IMR-90 (cell line): ENCODE data around the gene PCK1. TPM values are rescaled to one million over a fixed set of nuclear protein-coding genes. Genes with fewer than 3 reads are reported as not detected.

Experiments used
- ATAC-seq: fragments of 200-7000 bp; cut with Tn5 transposase; 2 replicates; pipeline ENCODE4 v1.9.1; 2020; ENCODE audit warnings: low read depth, mild to moderate bottlenecking, moderate library complexity
- BruUV-seq: library from RNA; stranded (reverse); fragments of 400-500 nt; replicated peaks from 2 replicates; lab custom pipeline; 2021; lab: Mats Ljungman, UMichigan
- CTCF ChIA-PET: fragments of 300-600 bp; formaldehyde crosslinking; extraction: SDS; loops from one replicate; lab custom pipeline; 2021; ENCODE audit warnings: antibody characterized with exemption; lab: Yijun Ruan, JAX
- POLR2A ChIA-PET: fragments of 300-600 bp; sonication (Branson Sonifier 250); formaldehyde crosslinking; loops from one replicate; lab custom pipeline; 2022; ENCODE audit warnings: antibody characterized with exemption; ENCODE audit not compliant: unreplicated experiment; lab: Charles Lee
- DNase-seq: peaks from one replicate; pipeline ENCODE4 v3.0.0; 2013
- H2AFZ ChIP-seq: replicated peaks from 2 replicates; pipeline ENCODE3; 2013; ENCODE audit warnings: low read length, mild to moderate bottlenecking; ENCODE audit not compliant: poor library complexity
- H2AK5ac ChIP-seq: 2 replicates; pipeline ENCODE4 v1.6.1; 2013; ENCODE audit warnings: low read depth, low read length, inconsistent platforms
- H2AK9ac ChIP-seq: replicated peaks from 2 replicates; pipeline ENCODE3; 2013; ENCODE audit warnings: mild to moderate bottlenecking, low read depth, low read length, moderate library complexity; ENCODE audit not compliant: poor library complexity
- H2BK120ac ChIP-seq: 2 replicates; pipeline ENCODE4 v1.6.1; 2013; ENCODE audit warnings: low read depth, low read length, inconsistent platforms
- H2BK15ac ChIP-seq: 3 replicates; pipeline ENCODE4 v1.6.1; 2013; ENCODE audit warnings: low read depth, low read length, inconsistent platforms
- H2BK20ac ChIP-seq: 2 replicates; pipeline ENCODE4 v1.6.1; 2013; ENCODE audit warnings: low read depth, mild to moderate bottlenecking, inconsistent platforms, low read length, moderate library complexity
- H2BK5ac ChIP-seq: 2 replicates; pipeline ENCODE4 v1.6.1; 2013; ENCODE audit warnings: mild to moderate bottlenecking, low read depth, low read length, inconsistent platforms; ENCODE audit not compliant: poor library complexity, severe bottlenecking
- H3K14ac ChIP-seq: replicated peaks from 2 replicates; pipeline ENCODE4 v1.6.1; 2013; ENCODE audit warnings: low read depth, low read length, inconsistent platforms
- H3K18ac ChIP-seq: 2 replicates; pipeline ENCODE4 v1.6.1; 2013; ENCODE audit warnings: low read depth, low read length, control low read depth
- H3K23ac ChIP-seq: 2 replicates; pipeline ENCODE4 v1.6.1; 2013; ENCODE audit warnings: low read depth, low read length, inconsistent platforms
- H3K27ac ChIP-seq: 2 replicates; pipeline ENCODE4 v1.5.1; 2013; ENCODE audit warnings: mild to moderate bottlenecking, control low read depth, low read length; ENCODE audit not compliant: insufficient read depth
- H3K27me3 ChIP-seq: 2 replicates; pipeline ENCODE4 v1.6.1; 2013; ENCODE audit warnings: low read length; ENCODE audit not compliant: control insufficient read depth, insufficient read depth
- H3K36me3 ChIP-seq: 2 replicates; pipeline ENCODE4 v1.6.1; 2013; ENCODE audit warnings: low read length, mixed read lengths; ENCODE audit not compliant: control insufficient read depth, insufficient read depth
- H3K4ac ChIP-seq: 2 replicates; pipeline ENCODE4 v1.6.1; 2013; ENCODE audit warnings: low read depth, low read length, inconsistent platforms
- H3K4me1 ChIP-seq: 2 replicates; pipeline ENCODE4 v1.6.1; 2013; ENCODE audit warnings: low read length, mixed read lengths; ENCODE audit not compliant: control insufficient read depth, insufficient read depth
- H3K4me2 ChIP-seq: 2 replicates; pipeline ENCODE4 v1.6.1; 2013; ENCODE audit warnings: low read depth, mild to moderate bottlenecking, control low read depth, low read length, moderate library complexity
- H3K4me3 ChIP-seq: 2 replicates; pipeline ENCODE4 v1.5.1; 2013; ENCODE audit warnings: low read depth, mild to moderate bottlenecking, control low read depth, low read length, moderate library complexity; ENCODE audit not compliant: insufficient read depth
- H3K56ac ChIP-seq: 2 replicates; pipeline ENCODE4 v1.6.1; 2013; ENCODE audit warnings: low read length, inconsistent platforms; ENCODE audit not compliant: insufficient read depth; ENCODE audit errors: extremely low read depth
- H3K79me1 ChIP-seq, 2 experiments: 2 replicates each; pipeline ENCODE4 v1.6.1; 2013; ENCODE audit warnings: low read length in 2 of 2, inconsistent platforms in 1 of 2, low read depth in 1 of 2
- H3K9ac ChIP-seq: 2 replicates; pipeline ENCODE4 v1.6.1; 2013; ENCODE audit warnings: low read depth, low read length, control low read depth
- H3K9me1 ChIP-seq: 2 replicates; pipeline ENCODE4 v1.6.1; 2013; ENCODE audit warnings: low read length, inconsistent platforms; ENCODE audit not compliant: insufficient read depth
- H3K9me3 ChIP-seq: 2 replicates; pipeline ENCODE4 v1.6.1; 2013; ENCODE audit warnings: low read length; ENCODE audit not compliant: control insufficient read depth, insufficient read depth
- H4K20me1 ChIP-seq: 2 replicates; pipeline ENCODE4 v1.6.1; 2013; ENCODE audit warnings: low read length, inconsistent platforms; ENCODE audit not compliant: insufficient read depth
- H4K5ac ChIP-seq: 2 replicates; pipeline ENCODE4 v1.6.1; 2013; ENCODE audit warnings: mild to moderate bottlenecking, low read depth, low read length, control low read depth
- H4K8ac ChIP-seq, 2 experiments: 2 replicates each; pipeline ENCODE4 v1.6.1; 2013; ENCODE audit warnings: low read depth in 2 of 2, low read length in 2 of 2, control low read depth in 1 of 2, inconsistent platforms in 1 of 2
- H4K91ac ChIP-seq: 2 replicates; pipeline ENCODE4 v1.6.1; 2013; ENCODE audit warnings: low read depth, low read length, inconsistent platforms; ENCODE audit not compliant: insufficient read depth
- BHLHE40 ChIP-seq: fragments of 150-350 bp; IDR thresholded peaks from 2 replicates; pipeline ENCODE4 v1.6.1; 2016; ENCODE audit warnings: mild to moderate bottlenecking, low read depth, low read length
- CEBPB ChIP-seq: IDR thresholded peaks from 2 replicates; pipeline ENCODE4 v1.6.1; 2012; ENCODE audit warnings: low read depth, low read length, improper control_type of control experiment
- CHD1 ChIP-seq: IDR thresholded peaks from 2 replicates; pipeline ENCODE4 v1.6.1; 2012; ENCODE audit warnings: low read depth, low read length, improper control_type of control experiment
- ELK1 ChIP-seq: fragments of 150-350 bp; IDR thresholded peaks from 2 replicates; pipeline ENCODE4 v1.6.1; 2016; ENCODE audit warnings: low read depth, mild to moderate bottlenecking, low read length, moderate library complexity, borderline replicate concordance
- FOS ChIP-seq: fragments of 150-350 bp; IDR thresholded peaks from 2 replicates; pipeline ENCODE4 v1.6.1; 2016; ENCODE audit warnings: low read depth, low read length
- MAFK ChIP-seq: IDR thresholded peaks from 2 replicates; pipeline ENCODE4 v1.6.1; 2012; ENCODE audit warnings: low read depth, low read length, improper control_type of control experiment
- MXI1 ChIP-seq: IDR thresholded peaks from 2 replicates; pipeline ENCODE4 v1.6.1; 2012; ENCODE audit warnings: low read depth, mild to moderate bottlenecking, low read length, moderate library complexity, borderline replicate concordance
- NFE2L2 ChIP-seq: fragments of 150-350 bp; IDR thresholded peaks from 2 replicates; pipeline ENCODE4 v1.6.1; 2016; ENCODE audit warnings: low read depth, mild to moderate bottlenecking, low read length
- RAD21 ChIP-seq: IDR thresholded peaks from 2 replicates; pipeline ENCODE4 v1.6.1; 2012; ENCODE audit warnings: low read length, improper control_type of control experiment
- RFX5 ChIP-seq: IDR thresholded peaks from 2 replicates; pipeline ENCODE4 v1.8.0; 2012; ENCODE audit warnings: low read depth, mild to moderate bottlenecking, low read length, moderate library complexity
- SMC3 ChIP-seq: fragments of 150-350 bp; IDR thresholded peaks from 2 replicates; pipeline ENCODE4 v1.6.1; 2016; ENCODE audit warnings: low read depth, mild to moderate bottlenecking, antibody characterized with exemption, low read length, moderate library complexity
- USF2 ChIP-seq: fragments of 150-350 bp; IDR thresholded peaks from 2 replicates; pipeline ENCODE4 v1.6.1; 2017; ENCODE audit warnings: mild to moderate bottlenecking, antibody characterized with exemption, low read length, low read depth
- WGBS, 2 experiments: methylation state at CpG; one replicate each; pipeline versions ENCODE4 v1.1.5 to v1.1.7; 2013; ENCODE audit warnings: missing lambda C conversion rate in 2 of 2; ENCODE audit not compliant: insufficient read length in 1 of 2; ENCODE audit errors: extremely low coverage in 2 of 2; 5-methylcytosine and 5-hydroxymethylcytosine counted together
- dilution Hi-C: fragments of 300-500 bp; cut with HindIII; formaldehyde crosslinking; loops from one replicate; pipeline ENCODE4 v1.14.3; 2018; ENCODE audit warnings: low sequenced_read_pairs; ENCODE audit not compliant: unreplicated experiment
- in situ Hi-C: fragments of 300-500 bp; cut with MboI; formaldehyde crosslinking; loops from 3 replicates; pipeline ENCODE4 v1.14.3; 2019; ENCODE audit warnings: low sequenced_read_pairs, inconsistent platforms, mixed read lengths
- intact Hi-C: fragments of 100-400 bp; cut with micrococcal nuclease; formaldehyde crosslinking; loops from 2 replicates; pipeline ENCODE4 v1.10.0; 2022
- polyA plus RNA-seq, 3 experiments: library from polyadenylated mRNA; depleted of rRNA; stranded (reverse); fragments of >200 nt; gene quantifications; 2 replicates each; pipeline ENCODE4 v1.2.3, GENCODE V29; 2012; ENCODE audit warnings: low replicate concordance in 1 of 3
- total RNA-seq: library from RNA; depleted of rRNA; stranded (reverse); fragments of >200 nt; gene quantifications from 2 replicates; pipeline ENCODE4 v1.2.3, GENCODE V29; 2012

The PCK1 gene
- total and polyA plus RNA-seq, 2 of the 4 experiments (the other 2 are of a cell fraction) = not detected

- POLR2A ChIA-PET = no interaction called here
- intact Hi-C loops = no loop called here
- Histone ChIP-seq H3K4ac (no peak overlapping the region), H2AFZ (no peak overlapping the region), H3K14ac (no peak overlapping the region), H3K27me3 (peaks cover 8% of the 10 kb centered on the region), H3K4me2 (no peak overlapping the region), H4K20me1 (no peaks in the 10 kb centered on the region), H4K8ac (no peak overlapping the region), H3K4me3 (no peak overlapping the region), H2BK15ac (no peak overlapping the region), H2AK5ac (no peak overlapping the region), H2BK120ac (no peak overlapping the region), H2BK5ac (no peak overlapping the region), H3K36me3 (no peaks in the 10 kb centered on the region), H3K23ac (no peak overlapping the region), H4K91ac (no peak overlapping the region), H2AK9ac (no peak overlapping the region), H3K4me1 (no peaks in the 10 kb centered on the region), H3K79me1 (no peaks in the 10 kb centered on the region), H3K9me1 (no peaks in the 10 kb centered on the region), H2BK20ac (no peak overlapping the region), H3K9me3 (no peaks in the 10 kb centered on the region), H3K18ac (no peak overlapping the region), H3K9ac (no peak overlapping the region), H4K5ac (no peak overlapping the region), H3K27ac (no peak overlapping the region), H3K56ac (no peak overlapping the region)
- CTCF ChIA-PET = no interaction called here
- no peak for TF ChIP-seq RFX5
- no peak for TF ChIP-seq CHD1
- TF ChIP-seq FOS = no peak
- no peak for TF ChIP-seq USF2
- TF ChIP-seq BHLHE40 = no peak
- no peak for TF ChIP-seq ELK1
- no peak for TF ChIP-seq CEBPB
- TF ChIP-seq MXI1 = no peak
- TF ChIP-seq NFE2L2 = no peak
- no peak for TF ChIP-seq SMC3
- no peak for TF ChIP-seq MAFK
- TF ChIP-seq RAD21 = no peak
- BruUV-seq = no TSS peak
- ATAC-seq (no peak), DNase-seq (no peak)
- 38% methylated on average over 2 of the region's 3 CpGs; no CpG with 5 or more reads in 1 of the 2 experiments for WGBS, 2 experiments
- in situ Hi-C loops = no loop called here
- dilution Hi-C loops = no loop called here
Observed at GRCh38 chr20:57556980-57557274, 4.0 kb upstream of the PCK1 start.
